ENCODE results near the gene DOHH. TPM values are rescaled to one million over a fixed set of nuclear protein-coding genes. Genes with fewer than 3 reads are reported as not detected.

DOHH gene
- total and polyA plus RNA-seq, 9 of the 15 experiments (the other 6 are each of a cell fraction or from before 2014, with no cell fraction given), result 0.14 to 47.2 (median 5.1) TPM

DNA sequence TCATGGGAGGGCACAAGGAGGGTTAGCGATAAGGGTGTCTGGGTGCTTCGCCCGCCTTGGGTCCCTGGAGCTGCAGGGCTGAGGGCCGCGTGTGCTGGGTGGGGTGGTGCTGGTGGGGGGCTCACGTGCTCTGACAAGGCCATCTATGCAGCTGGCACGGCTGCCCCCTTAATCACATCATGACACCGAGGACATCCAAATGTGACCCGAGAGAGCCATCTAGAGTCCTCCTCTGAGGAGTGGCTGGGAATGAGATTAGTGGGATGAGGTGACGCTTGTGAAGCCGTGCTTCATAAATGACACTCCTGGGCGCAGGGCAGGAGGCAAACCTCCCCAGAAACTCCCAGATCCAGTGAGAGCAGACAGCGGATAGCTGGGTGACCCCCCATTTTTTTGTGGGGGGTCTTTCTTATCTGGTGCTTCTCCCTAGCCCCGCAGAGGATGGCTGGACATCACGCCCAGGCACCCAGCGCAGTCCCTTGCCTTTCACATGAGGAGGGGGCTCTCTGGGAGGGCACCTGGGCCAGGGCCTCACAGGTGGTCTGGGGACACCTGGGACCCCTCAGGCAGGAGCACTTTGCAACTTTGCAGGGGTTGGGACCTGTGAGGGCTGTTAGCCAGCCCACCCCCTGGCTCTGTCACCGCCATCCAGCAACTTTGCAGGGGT lies 12.2 kb upstream of the DOHH start (continued):
- TF ChIP-seq, protein P1, sequence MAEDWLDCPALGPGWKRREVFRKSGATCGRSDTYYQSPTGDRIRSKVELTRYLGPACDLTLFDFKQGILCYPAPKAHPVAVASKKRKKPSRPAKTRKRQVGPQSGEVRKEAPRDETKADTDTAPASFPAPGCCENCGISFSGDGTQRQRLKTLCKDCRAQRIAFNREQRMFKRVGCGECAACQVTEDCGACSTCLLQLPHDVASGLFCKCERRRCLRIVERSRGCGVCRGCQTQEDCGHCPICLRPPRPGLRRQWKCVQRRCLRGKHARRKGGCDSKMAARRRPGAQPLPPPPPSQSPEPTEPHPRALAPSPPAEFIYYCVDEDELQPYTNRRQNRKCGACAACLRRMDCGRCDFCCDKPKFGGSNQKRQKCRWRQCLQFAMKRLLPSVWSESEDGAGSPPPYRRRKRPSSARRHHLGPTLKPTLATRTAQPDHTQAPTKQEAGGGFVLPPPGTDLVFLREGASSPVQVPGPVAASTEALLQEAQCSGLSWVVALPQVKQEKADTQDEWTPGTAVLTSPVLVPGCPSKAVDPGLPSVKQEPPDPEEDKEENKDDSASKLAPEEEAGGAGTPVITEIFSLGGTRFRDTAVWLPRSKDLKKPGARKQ (CRISPR knock-in tag; IDR thresholded peaks at IDR 0.05), result no peak
- TF ChIP-seq MIER1 (IDR thresholded peaks at IDR 0.05; ENCODE audit: low read depth), result no peak

DNA sequence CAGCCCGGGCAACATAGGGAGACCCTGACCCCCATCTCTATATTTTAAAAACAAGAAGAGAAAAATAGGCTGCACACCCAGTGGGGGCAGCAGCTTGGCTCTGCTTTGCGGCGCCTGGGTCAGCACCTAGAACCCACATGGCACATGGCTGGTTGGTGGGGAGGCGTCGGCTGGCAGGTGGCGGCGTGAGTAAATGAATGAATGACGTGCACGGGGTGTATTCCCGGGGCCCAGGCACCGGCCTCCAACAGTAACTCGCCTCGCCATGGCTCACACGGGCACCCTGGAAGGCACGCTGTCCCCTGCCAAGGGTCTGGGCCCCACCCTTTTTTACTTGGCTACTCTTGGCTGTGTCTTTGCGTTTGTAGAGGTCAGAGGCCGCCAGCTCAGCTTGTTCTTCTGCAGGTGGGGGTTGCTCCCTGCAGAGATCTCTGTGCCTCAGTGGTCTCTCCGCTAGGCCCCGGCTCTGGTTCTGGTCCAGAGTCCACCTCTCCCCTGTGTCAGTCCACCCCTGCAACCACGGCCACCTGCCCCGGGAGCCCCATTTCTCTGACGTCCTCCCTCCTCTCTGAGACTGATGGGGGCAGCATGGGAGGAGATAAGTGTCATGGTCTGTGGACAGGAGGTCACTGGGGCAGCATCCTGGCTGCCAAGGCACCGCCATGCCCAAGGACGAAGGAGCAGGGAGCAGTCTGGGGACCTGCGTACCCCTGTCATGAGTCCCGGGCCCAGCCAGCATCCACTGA lies 11.2 kb upstream of the DOHH start:
- no peak overlapping the region for H2AFZ ChIP-seq (ENCODE audit: low read depth, low read length)
- no TSS peak for BruUV-seq (replicated peaks)
- ChIA-PET POLR2A (interaction anchor here (0.6 to 1.8 kb wide), 3 partner anchors 9 to 149 kb away, joined by 4 to 7 read pairs (median 4); no protein-coding TSS in a partner anchor), CTCF (ENCODE audit: low intra/inter-chr PET ratio) (no interaction called here)
- no peaks in the 10 kb centered on the region for H3K27me3 ChIP-seq (ENCODE audit: control insufficient read depth in 2 of 2, insufficient read depth in 2 of 2, low read length in 2 of 2)
- WGBS (ENCODE audit: insufficient coverage, low coverage, missing lambda C conversion rate), result 87% methylated on average over 26 of the region's 26 CpGs
- H3K4me3 ChIP-seq, result no peak overlapping the region
- H3K79me2 ChIP-seq (ENCODE audit: control insufficient read depth, insufficient read depth, low read length), result peaks cover 91% of the 10 kb centered on the region
- H3K4me2 ChIP-seq (ENCODE audit: insufficient read depth, low read length), result no peak overlapping the region
- no peak for FAIRE-seq
- peaks cover 38% of the 10 kb centered on the region; the same call in 2 of the 3 replicates for H3K36me3 ChIP-seq (ENCODE audit: control insufficient read depth, insufficient read depth, low read length)
- H3K27ac ChIP-seq (ENCODE audit: extremely low read depth, low read depth, low read length), result no peak overlapping the region
- H3K4me1 ChIP-seq (replicated peaks in 1 of 2; ENCODE audit: control insufficient read depth in 2 of 2, insufficient read depth in 2 of 2, low read length in 2 of 2), result peaks cover 11 to 85% of the 10 kb centered on the region in 2 experiments; a peak in 4 of 5 replicates
- peaks cover 14% of the 10 kb centered on the region for H3K9me1 ChIP-seq (ENCODE audit: control insufficient read depth, insufficient read depth, low read length)
- H4K20me1 ChIP-seq (replicated peaks; ENCODE audit: control insufficient read depth, insufficient read depth, low read length), result peaks cover 69% of the 10 kb centered on the region
- no peak for ATAC-seq
- no peak for TF ChIP-seq SIX5 (IDR thresholded peaks at IDR 0.05; ENCODE audit: borderline replicate concordance in 1 of 2, insufficient read depth in 1 of 2, low read depth in 1 of 2, low read length in 2 of 2)
- TF ChIP-seq POLR2G (IDR thresholded peaks at IDR 0.05; ENCODE audit: low read depth, low read length), result peak; percentile 44
- intact Hi-C loops (cut with micrococcal nuclease) (no loop called here), in situ Hi-C loops (cut with MboI) (no loop called here)
- H3K9ac ChIP-seq (ENCODE audit: insufficient read depth in 1 of 2, low read depth in 2 of 2, low read length in 2 of 2), result peak overlapping the region in 1 of 2 experiments; percentile 17; a peak in 1 of 4 replicates
- H3K9me3 ChIP-seq (replicated peaks; ENCODE audit: control insufficient read depth, insufficient read depth, low read depth, low read length), result no peaks in the 10 kb centered on the region
- DNase-seq (ENCODE audit: extremely low read depth in 1 of 4, low spot score in 3 of 4), result no peak
